K562 (cell line): ENCODE measurements around the gene IL17REL. TPM values are rescaled to one million over a fixed set of nuclear protein-coding genes. Genes with fewer than 3 reads are reported as not detected.
A peak's percentile ranks its signal among the peaks of the same experiment; 100 is the strongest.

Experiments
- AFF1 ChIP-seq, 2 experiments: fragments of 450-650 bp; IDR thresholded peaks; 2 replicates each; pipeline ENCODE4 v1.6.1; 2018; ENCODE audit warnings: mild to moderate bottlenecking in 2 of 2, low read depth in 1 of 2; ENCODE audit not compliant: partially characterized antibody in 2 of 2
- ETV5 ChIP-seq: sonication (generic); formaldehyde crosslinking; IDR thresholded peaks from 2 replicates; pipeline ENCODE4 v1.4.0; 2020; ENCODE audit warnings: low read depth, mild to moderate bottlenecking, missing genetic modification reagents
- EZH2 ChIP-seq: IDR thresholded peaks from 2 replicates; pipeline ENCODE4 v1.6.1; 2012; ENCODE audit warnings: low read depth, mild to moderate bottlenecking, inconsistent platforms, low read length, borderline replicate concordance
- FOS ChIP-seq: IDR thresholded peaks from 3 replicates; pipeline ENCODE4 v1.6.1; 2011; ENCODE audit not compliant: insufficient read length; ENCODE audit errors: extremely low read depth
- HMGN3 ChIP-seq: IDR thresholded peaks from 2 replicates; pipeline ENCODE4 v1.6.1; 2011; ENCODE audit warnings: borderline replicate concordance, low read depth, mild to moderate bottlenecking, mixed read lengths, low read length; ENCODE audit not compliant: insufficient read length; ENCODE audit errors: extremely low read depth
- KDM2B ChIP-seq: fragments of 250-450 bp; sonication (Bioruptor Pico); IDR thresholded peaks from 2 replicates; pipeline ENCODE4 v1.8.0; 2021; ENCODE audit warnings: mild to moderate bottlenecking, moderate library complexity
- MAZ ChIP-seq, 2 experiments: fragments of 450-650 bp in 1 of 2; sonication (generic) in 1 of 2; formaldehyde crosslinking; IDR thresholded peaks in 1 of 2; conservative IDR thresholded peaks in 1 of 2; 2 replicates each; pipeline versions ENCODE4 v1.4.0 to v1.5.0; 2020; ENCODE audit warnings: mild to moderate bottlenecking in 1 of 2, missing genetic modification reagents in 1 of 2
- PHB2 ChIP-seq: fragments of 450-650 bp; IDR thresholded peaks from 2 replicates; pipeline ENCODE4 v1.6.1; 2017; ENCODE audit warnings: low read depth
- POLR2G ChIP-seq: fragments of 200-400 bp; formaldehyde crosslinking; IDR thresholded peaks from 2 replicates; pipeline ENCODE4 v1.6.1; 2017; ENCODE audit warnings: low read depth, mild to moderate bottlenecking, antibody characterized with exemption, low read length, moderate library complexity
- POLR3G ChIP-seq: IDR thresholded peaks from 2 replicates; pipeline ENCODE4 v1.6.1; 2011; ENCODE audit not compliant: insufficient read length, insufficient replicate concordance; ENCODE audit errors: extremely low read depth
- RREB1 ChIP-seq: fragments of 250-450 bp; sonication (Bioruptor Pico); IDR thresholded peaks from 2 replicates; pipeline ENCODE4 v1.4.0; 2020
- SAFB2 ChIP-seq: fragments of 200-400 bp; formaldehyde crosslinking; IDR thresholded peaks from 2 replicates; pipeline ENCODE4 v1.6.1; 2018; ENCODE audit warnings: borderline replicate concordance, low read length, low read depth, moderate library complexity; ENCODE audit not compliant: severe bottlenecking
- SMAD3 ChIP-seq: fragments of 450-650 bp; formaldehyde crosslinking; conservative IDR thresholded peaks from 2 replicates; pipeline ENCODE4 v1.4.0; 2020; ENCODE audit warnings: mild to moderate bottlenecking
- SRF ChIP-seq, 2 experiments: fragments of 250-450, 450-650 bp in 1 of 2; sonication (Bioruptor Pico) in 1 of 2; sonication (generic) in 1 of 2; formaldehyde crosslinking; IDR thresholded peaks; 2 replicates each; pipeline versions ENCODE4 v1.5.0 to v1.5.1; 2020 to 2022; ENCODE audit warnings: mild to moderate bottlenecking in 1 of 2, missing genetic modification reagents in 1 of 2
- SRSF7 ChIP-seq: fragments of 200-400 bp; formaldehyde crosslinking; optimal IDR thresholded peaks from 2 replicates; pipeline ENCODE3; 2017; ENCODE audit warnings: mild to moderate bottlenecking, low read depth, low read length
- SUPT5H ChIP-seq: fragments of 450-650 bp; IDR thresholded peaks from 2 replicates; pipeline ENCODE4 v1.6.1; 2016
- polyA plus RNA-seq, 8 experiments: library from polyadenylated mRNA; depleted of rRNA in 4 of 8; stranded (reverse) in 5 of 8; unstranded in 3 of 8; fragments of >200 nt; fragmentation: Nextera tagmentation in 2 of 8; fragmentation: Illumina TruSeq in 1 of 8; extraction: Ambion mirVana in 2 of 8; extraction: Trizol in 1 of 8; gene quantifications; 2 replicates each; pipeline versions ENCODE4 v1.2.1 to v1.2.3, GENCODE V29; 2011 to 2014; ENCODE audit warnings: inconsistent platforms in 1 of 8, missing spikeins in 1 of 8
- total RNA-seq, 7 experiments: library from RNA; depleted of rRNA in 6 of 7; stranded (reverse); fragments of >200 nt in 6 of 7; fragmentation: Illumina TruSeq in 2 of 7; extraction: Trizol in 2 of 7; gene quantifications; 2 replicates each; pipeline versions ENCODE4 v1.2.1 to v1.2.3, GENCODE V29; 2011 to 2021; ENCODE audit warnings: low replicate concordance in 1 of 7

The IL17REL gene
- total and polyA plus RNA-seq, 9 of the 15 experiments (the other 6 are each of a cell fraction or from before 2014, with no cell fraction given) = 0.05 to 0.42 (median 0.11) TPM; not detected in 4

GRCh38 chr22:49971232-49972162 is 41.1 kb downstream of the IL17REL start (continued):
- TF ChIP-seq HMGN3 (peak; percentile 54), KDM2B (CRISPR knock-in tag) (no peak), AFF1 (IDR thresholded peaks at IDR 0.05; ENCODE audit: low read depth in 1 of 2, partially characterized antibody in 2 of 2) (no peak), SMAD3 (no peak), MAZ (CRISPR knock-in tag; conservative IDR thresholded peaks at IDR 0.05 in 1 of 2, IDR thresholded peaks at IDR 0.05 in 1 of 2) (peak in 1 of 2 experiments; percentile 45; a peak in 1 of 4 replicates), POLR3G (no peak), PHB2 (no peak), SRSF7 (no peak), SAFB2 (no peak), EZH2 (no peak), RREB1 (CRISPR knock-in tag) (no peak), FOS (no peak), ETV5 (CRISPR knock-in tag) (no peak), SRF (CRISPR knock-in tag; IDR thresholded peaks at IDR 0.05) (no peak), SUPT5H (no peak; the same call in none of the 2 replicates), POLR2G (peak; percentile 82)
